ENCODE measurements around the gene MTHFD1. TPM values are rescaled to one million over a fixed set of nuclear protein-coding genes. Genes with fewer than 3 reads are reported as not detected.

Gene MTHFD1
- total and polyA plus RNA-seq, 9 of the 15 experiments (the other 6 are each of a cell fraction or from before 2014, with no cell fraction given) = 66.7 to 158 (median 90.9) TPM

DNA sequence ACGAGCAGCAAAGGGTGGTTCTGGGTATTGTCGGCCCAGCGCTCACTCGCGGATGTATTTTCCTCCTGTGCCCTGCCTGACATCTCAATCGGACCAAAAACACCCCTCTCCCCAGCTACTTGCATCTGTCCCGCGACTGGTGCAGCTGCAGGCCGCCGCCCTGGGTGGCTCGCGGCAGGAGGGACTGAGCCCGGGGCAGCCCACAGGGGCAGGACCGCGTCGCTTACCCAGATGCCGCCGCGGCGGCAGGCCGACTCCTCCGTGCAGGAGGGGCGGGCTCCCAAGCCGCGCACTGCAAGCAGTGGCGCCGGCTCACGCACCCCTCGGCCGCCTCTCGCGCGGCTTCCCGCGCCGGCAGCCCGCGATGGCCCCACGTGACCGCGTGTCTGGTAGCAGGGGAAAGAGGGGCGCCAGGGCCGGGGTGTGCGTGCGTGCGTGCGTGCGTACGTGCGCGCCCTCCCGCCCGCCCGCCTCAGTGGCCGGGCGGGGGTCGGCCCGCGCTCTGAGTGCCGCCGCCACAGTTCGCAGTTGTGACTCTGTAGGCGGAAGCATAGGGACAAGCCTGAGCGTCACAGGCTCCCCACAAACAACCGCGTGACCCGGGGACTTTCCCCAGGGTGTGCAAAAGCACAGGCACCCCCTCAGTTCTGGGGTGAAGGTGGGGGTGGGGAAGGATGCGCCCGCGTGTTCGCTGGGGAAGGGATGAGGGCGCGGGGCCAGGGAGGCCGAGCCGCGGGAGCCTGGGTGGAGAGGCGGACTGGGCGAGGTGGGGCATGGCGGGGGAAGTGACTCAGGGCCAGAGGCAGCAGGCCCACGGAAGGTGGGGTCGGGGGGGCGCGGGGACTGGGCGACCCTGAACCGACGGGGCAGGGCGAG lies 115.5 kb downstream of the MTHFD1 start, which contains the start of gene ZBTB25 (continued):
- TF ChIP-seq, protein P1, sequence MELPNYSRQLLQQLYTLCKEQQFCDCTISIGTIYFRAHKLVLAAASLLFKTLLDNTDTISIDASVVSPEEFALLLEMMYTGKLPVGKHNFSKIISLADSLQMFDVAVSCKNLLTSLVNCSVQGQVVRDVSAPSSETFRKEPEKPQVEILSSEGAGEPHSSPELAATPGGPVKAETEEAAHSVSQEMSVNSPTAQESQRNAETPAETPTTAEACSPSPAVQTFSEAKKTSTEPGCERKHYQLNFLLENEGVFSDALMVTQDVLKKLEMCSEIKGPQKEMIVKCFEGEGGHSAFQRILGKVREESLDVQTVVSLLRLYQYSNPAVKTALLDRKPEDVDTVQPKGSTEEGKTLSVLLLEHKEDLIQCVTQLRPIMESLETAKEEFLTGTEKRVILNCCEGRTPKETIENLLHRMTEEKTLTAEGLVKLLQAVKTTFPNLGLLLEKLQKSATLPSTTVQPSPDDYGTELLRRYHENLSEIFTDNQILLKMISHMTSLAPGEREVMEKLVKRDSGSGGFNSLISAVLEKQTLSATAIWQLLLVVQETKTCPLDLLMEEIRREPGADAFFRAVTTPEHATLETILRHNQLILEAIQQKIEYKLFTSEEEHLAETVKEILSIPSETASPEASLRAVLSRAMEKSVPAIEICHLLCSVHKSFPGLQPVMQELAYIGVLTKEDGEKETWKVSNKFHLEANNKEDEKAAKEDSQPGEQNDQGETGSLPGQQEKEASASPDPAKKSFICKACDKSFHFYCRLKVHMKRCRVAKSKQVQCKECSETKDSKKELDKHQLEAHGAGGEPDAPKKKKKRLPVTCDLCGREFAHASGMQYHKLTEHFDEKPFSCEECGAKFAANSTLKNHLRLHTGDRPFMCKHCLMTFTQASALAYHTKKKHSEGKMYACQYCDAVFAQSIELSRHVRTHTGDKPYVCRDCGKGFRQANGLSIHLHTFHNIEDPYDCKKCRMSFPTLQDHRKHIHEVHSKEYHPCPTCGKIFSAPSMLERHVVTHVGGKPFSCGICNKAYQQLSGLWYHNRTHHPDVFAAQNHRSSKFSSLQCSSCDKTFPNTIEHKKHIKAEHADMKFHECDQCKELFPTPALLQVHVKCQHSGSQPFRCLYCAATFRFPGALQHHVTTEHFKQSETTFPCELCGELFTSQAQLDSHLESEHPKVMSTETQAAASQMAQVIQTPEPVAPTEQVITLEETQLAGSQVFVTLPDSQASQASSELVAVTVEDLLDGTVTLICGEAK (IDR thresholded peaks at IDR 0.05) = 0 out of 2 replicates have a peak, but pooled peaks have one; percentile 27
- TF ChIP-seq, protein P1 (CRISPR knock-in tag; IDR thresholded peaks at IDR 0.05) = no peak
- TF ChIP-seq SUPT5H (IDR thresholded peaks at IDR 0.05) = peak; percentile 64
- TF ChIP-seq NFXL1 (CRISPR knock-in tag; IDR thresholded peaks at IDR 0.05) = no peak
- TF ChIP-seq SAFB (IDR thresholded peaks at IDR 0.05; ENCODE audit: borderline replicate concordance, low read depth, low read length) = 0 out of 2 replicates have a peak, but pooled peaks have one; percentile 16
- no peak for TF ChIP-seq PTRF (tag; IDR thresholded peaks at IDR 0.05)
- no peak for TF ChIP-seq TAF7 (tag; IDR thresholded peaks at IDR 0.05)
- TF ChIP-seq, protein P2, sequence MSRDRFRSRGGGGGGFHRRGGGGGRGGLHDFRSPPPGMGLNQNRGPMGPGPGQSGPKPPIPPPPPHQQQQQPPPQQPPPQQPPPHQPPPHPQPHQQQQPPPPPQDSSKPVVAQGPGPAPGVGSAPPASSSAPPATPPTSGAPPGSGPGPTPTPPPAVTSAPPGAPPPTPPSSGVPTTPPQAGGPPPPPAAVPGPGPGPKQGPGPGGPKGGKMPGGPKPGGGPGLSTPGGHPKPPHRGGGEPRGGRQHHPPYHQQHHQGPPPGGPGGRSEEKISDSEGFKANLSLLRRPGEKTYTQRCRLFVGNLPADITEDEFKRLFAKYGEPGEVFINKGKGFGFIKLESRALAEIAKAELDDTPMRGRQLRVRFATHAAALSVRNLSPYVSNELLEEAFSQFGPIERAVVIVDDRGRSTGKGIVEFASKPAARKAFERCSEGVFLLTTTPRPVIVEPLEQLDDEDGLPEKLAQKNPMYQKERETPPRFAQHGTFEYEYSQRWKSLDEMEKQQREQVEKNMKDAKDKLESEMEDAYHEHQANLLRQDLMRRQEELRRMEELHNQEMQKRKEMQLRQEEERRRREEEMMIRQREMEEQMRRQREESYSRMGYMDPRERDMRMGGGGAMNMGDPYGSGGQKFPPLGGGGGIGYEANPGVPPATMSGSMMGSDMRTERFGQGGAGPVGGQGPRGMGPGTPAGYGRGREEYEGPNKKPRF (IDR thresholded peaks at IDR 0.05; ENCODE audit: low read depth, low read length) = no peak
- TF ChIP-seq NCOA1 (IDR thresholded peaks at IDR 0.05; ENCODE audit: low read depth) = no peak
- TF ChIP-seq SRSF1 (IDR thresholded peaks at IDR 0.05; ENCODE audit: low read depth, low read length) = no peak
- TF ChIP-seq, protein P3, sequence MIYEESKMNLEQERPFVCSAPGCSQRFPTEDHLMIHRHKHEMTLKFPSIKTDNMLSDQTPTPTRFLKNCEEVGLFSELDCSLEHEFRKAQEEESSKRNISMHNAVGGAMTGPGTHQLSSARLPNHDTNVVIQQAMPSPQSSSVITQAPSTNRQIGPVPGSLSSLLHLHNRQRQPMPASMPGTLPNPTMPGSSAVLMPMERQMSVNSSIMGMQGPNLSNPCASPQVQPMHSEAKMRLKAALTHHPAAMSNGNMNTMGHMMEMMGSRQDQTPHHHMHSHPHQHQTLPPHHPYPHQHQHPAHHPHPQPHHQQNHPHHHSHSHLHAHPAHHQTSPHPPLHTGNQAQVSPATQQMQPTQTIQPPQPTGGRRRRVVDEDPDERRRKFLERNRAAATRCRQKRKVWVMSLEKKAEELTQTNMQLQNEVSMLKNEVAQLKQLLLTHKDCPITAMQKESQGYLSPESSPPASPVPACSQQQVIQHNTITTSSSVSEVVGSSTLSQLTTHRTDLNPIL (CRISPR knock-in tag; IDR thresholded peaks at IDR 0.05) = no peak
- TF ChIP-seq KAT8 (IDR thresholded peaks at IDR 0.05; ENCODE audit: low read depth) = no peak
- TF ChIP-seq, protein P4, sequence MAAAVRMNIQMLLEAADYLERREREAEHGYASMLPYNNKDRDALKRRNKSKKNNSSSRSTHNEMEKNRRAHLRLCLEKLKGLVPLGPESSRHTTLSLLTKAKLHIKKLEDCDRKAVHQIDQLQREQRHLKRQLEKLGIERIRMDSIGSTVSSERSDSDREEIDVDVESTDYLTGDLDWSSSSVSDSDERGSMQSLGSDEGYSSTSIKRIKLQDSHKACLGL (CRISPR knock-in tag; IDR thresholded peaks at IDR 0.05; ENCODE audit: borderline replicate concordance, poor library complexity, severe bottlenecking) = no peak
- TF ChIP-seq PHB2 (IDR thresholded peaks at IDR 0.05; ENCODE audit: low read depth) = no peak
